ENCODE results near the gene THSD8. TPM values are rescaled to one million over a fixed set of nuclear protein-coding genes. Genes with fewer than 3 reads are reported as not detected.

THSD8 gene
- total RNA-seq, 1 experiment from 2014 or later, result 45.8 TPM

DNA sequence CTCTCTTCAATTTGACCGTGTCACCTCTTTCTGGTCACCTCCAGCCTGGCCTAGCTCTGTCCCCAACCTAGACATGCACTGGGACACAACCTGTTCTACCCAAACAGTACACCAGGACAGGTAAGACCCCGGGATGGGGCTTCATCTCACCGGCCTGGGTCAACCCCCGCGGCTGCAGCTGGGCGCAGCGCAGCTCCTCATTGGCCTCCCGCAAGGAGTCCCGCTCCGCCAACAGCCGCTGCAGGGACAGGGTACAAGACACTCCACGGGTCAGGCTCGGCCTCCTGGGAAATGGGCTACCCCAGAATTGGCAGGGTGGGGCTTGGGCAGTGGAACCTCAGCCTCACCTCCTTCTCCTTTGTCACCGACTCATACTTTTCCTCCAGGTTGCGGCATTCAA, 34.2 kb upstream of the THSD8 start:
- Histone ChIP-seq H2BK20ac (ENCODE audit: low read depth, low read length, poor library complexity, severe bottlenecking) (no peak overlapping the region), H4K8ac (replicated peaks; ENCODE audit: insufficient read length, low read depth, low read length) (no peak overlapping the region), H4K20me1 (ENCODE audit: control insufficient read depth, insufficient read depth, insufficient read length) (no peaks in the 10 kb centered on the region), H2AK5ac (ENCODE audit: insufficient read length, low read length) (no peak overlapping the region), H2BK120ac (ENCODE audit: low read depth, low read length, poor library complexity, severe bottlenecking) (no peak overlapping the region), H3K14ac (ENCODE audit: insufficient read depth, low read length) (no peak overlapping the region), H3K23me2 (ENCODE audit: insufficient read length, low read depth, low read length, poor library complexity, severe bottlenecking) (no peaks in the 10 kb centered on the region), H3K56ac (ENCODE audit: insufficient read length, low read depth, low read length) (no peak overlapping the region), H3K27ac (ENCODE audit: insufficient read length, low read depth, low read length) (no peak overlapping the region), H3K18ac (ENCODE audit: insufficient read length, low read depth, low read length) (no peak overlapping the region), H3K9me3 (ENCODE audit: control insufficient read depth, low read depth, low read length) (no peaks in the 10 kb centered on the region), H3K4me1 (ENCODE audit: insufficient read depth, low read length) (no peaks in the 10 kb centered on the region; the same call in 1 of the 2 replicates), H2BK15ac (ENCODE audit: low read depth, low read length) (no peak overlapping the region), H3K9ac (ENCODE audit: extremely low read depth, insufficient read length, low read length) (no peak overlapping the region), H2AFZ (ENCODE audit: low read length) (no peak overlapping the region), H3K27me3 (ENCODE audit: insufficient read depth, low read length) (no peaks in the 10 kb centered on the region), H3K4ac (ENCODE audit: low read depth, low read length) (no peak overlapping the region), H3K79me1 (ENCODE audit: insufficient read depth, low read depth, low read length, poor library complexity, severe bottlenecking) (no peaks in the 10 kb centered on the region), H3K23ac (ENCODE audit: insufficient read length, low read depth, low read length) (no peak overlapping the region), H2BK12ac (ENCODE audit: insufficient read length, low read depth, low read length) (no peak overlapping the region), H4K5ac (ENCODE audit: insufficient read length, low read depth, low read length) (no peak overlapping the region), H4K91ac (ENCODE audit: insufficient read length, low read depth, low read length) (no peak overlapping the region), H3K4me2 (ENCODE audit: insufficient read depth, insufficient read length, low read length) (no peak overlapping the region), H3K79me2 (ENCODE audit: insufficient read depth, low read length) (no peaks in the 10 kb centered on the region), H3T11ph (ENCODE audit: low read length) (no peak overlapping the region), H2BK5ac (ENCODE audit: insufficient read length, low read length) (no peak overlapping the region)
- Mint-ChIP-seq H3K9me3 (no peaks in the 10 kb centered on the region), H3K27ac (no peak overlapping the region; a peak in 1 of 7 replicates), H3K36me3 (ENCODE audit: insufficient read depth in 1 of 3, low read depth in 3 of 3) (peaks cover 34 to 57% (median 49%) of the 10 kb centered on the region in 3 experiments), H3K4me1 (peaks cover 13 to 21% of the 10 kb centered on the region in 2 experiments), H3K27me3 (ENCODE audit: low read depth) (no peaks in the 10 kb centered on the region), H3K4me3 (peak overlapping the region in 1 of 2 experiments; percentile 46; a peak in 1 of 5 replicates)
- no peak for DNase-seq
- WGBS (ENCODE audit: extremely low coverage, insufficient read length, low lambda C conversion rate), result no CpG with 5 or more reads among the region's 15 CpGs
- TF ChIP-seq, protein P1, sequence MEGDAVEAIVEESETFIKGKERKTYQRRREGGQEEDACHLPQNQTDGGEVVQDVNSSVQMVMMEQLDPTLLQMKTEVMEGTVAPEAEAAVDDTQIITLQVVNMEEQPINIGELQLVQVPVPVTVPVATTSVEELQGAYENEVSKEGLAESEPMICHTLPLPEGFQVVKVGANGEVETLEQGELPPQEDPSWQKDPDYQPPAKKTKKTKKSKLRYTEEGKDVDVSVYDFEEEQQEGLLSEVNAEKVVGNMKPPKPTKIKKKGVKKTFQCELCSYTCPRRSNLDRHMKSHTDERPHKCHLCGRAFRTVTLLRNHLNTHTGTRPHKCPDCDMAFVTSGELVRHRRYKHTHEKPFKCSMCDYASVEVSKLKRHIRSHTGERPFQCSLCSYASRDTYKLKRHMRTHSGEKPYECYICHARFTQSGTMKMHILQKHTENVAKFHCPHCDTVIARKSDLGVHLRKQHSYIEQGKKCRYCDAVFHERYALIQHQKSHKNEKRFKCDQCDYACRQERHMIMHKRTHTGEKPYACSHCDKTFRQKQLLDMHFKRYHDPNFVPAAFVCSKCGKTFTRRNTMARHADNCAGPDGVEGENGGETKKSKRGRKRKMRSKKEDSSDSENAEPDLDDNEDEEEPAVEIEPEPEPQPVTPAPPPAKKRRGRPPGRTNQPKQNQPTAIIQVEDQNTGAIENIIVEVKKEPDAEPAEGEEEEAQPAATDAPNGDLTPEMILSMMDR (conservative IDR thresholded peaks at IDR 0.05), result no peak

All from H9 (cell line).